IPS DF 4.7 (cell line): ENCODE data around the gene SUN1.
"Not testable (repeated sequence)": the region's sequence is repeated elsewhere in the genome, so short reads cannot be mapped to it uniquely, and the experiment has no call there.

Source experiments
- DNase-seq: peaks from one replicate; pipeline ENCODE4 v3.0.0-alpha.2; 2013; ENCODE audit warnings: low spot score; ENCODE audit errors: extremely low read depth

SUN1 gene

DNA sequence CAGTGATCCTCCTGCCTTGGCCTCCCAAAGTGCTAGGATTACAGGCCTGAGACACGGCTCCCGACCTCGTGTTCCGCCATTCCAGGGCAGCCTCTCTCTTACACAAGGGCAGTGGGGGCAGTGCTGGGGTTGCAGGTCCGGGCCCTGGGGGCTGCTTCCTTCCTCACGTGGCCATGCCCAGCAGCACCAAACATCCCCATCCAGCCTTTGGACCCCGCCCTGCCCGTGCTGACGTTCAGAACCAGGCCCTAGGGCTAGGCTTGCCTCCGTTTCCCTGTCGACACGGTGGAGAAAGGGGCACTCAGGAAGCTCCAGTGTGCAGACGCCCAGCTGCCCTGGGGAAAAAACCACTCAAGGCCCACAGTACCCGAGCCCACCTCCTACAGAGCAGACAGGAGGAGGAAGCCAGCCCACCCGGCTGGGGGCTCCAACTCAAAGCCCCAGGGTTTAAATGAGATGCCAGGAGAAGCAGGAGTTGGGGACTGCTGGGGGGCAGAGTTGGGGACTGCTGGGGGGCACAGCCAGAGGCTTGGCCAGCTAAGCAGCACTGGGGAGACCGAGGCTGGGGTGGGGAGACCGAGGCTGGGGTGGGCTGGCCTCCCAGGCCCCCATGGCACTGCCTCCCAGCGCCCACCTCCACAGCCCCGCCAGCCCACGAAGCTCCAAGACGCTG, 86.3 kb downstream of the SUN1 start:
- no peak for DNase-seq

DNA sequence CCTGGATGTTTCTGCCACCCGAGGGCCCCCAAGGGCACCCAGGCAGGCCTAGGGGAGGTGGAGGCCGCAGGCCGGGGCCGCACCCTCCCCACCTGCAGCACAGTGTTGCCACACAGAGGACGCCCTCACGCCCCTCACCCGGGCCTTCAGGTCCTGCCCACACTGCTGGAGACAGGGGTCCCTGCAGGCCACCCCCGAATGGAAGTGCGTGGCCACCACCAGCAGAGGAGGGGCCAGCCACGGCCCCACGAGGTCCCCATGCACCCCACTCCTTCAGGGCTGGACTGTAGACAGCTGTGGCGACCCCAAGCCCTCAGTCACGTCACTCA, 86.8 kb downstream of the SUN1 start:
- DNase-seq, result no peak

DNA sequence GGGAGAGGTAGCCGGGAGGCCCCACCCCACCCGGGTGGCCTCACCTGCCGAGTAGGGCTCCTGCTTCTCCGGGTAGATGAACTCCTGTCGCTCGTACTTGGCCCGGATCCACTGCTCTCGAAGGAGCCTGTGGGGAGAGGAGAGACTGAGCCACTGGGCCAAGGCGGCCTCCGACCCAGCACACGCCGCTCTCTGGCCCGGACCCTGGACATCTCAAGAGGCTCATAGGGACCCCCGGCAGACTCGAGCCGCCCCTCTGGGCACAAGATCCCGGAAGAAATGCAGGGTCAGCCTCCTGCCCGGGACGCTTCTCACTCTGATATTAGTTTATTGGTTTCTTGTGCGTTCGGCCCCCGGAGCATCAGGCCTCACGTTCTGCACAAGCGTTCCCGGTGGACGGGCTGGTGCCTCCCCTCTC, 87.7 kb downstream of the SUN1 start:
- no peak for DNase-seq

DNA sequence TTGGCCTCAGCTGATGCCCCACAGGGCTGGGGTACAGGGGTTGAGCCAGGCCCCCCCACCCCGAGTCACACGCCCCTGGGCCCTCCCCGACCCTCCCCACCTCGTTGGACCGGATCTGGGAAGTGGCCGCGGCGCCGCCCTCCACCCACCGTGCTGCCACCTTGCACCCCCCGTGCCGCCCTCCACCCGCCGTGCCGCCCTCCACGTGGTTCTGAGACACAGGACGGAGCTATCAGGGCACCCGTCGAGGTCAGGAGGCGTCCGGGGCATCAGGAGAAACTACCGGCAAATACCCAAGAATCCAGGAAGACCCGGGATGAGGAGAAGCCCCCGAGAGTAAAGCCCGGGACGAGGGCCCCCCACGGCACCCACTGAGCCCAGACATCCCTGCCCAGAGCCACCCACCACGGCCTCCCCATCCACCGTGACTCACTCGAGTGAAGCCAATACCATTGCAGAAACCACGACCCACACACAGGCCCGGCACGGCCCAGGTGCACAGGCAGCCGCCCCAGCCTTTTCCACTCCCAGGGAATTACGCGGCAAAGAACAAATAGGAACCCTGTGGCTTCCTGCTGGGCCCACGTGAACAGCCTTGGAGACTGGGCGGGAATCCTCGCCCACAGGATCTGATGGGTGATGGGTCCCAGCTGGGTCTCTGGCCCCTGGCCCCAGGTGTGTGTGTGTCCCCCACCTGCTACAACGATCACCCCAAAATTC, 88.2 kb downstream of the SUN1 start:
- DNase-seq, result no peak

DNA sequence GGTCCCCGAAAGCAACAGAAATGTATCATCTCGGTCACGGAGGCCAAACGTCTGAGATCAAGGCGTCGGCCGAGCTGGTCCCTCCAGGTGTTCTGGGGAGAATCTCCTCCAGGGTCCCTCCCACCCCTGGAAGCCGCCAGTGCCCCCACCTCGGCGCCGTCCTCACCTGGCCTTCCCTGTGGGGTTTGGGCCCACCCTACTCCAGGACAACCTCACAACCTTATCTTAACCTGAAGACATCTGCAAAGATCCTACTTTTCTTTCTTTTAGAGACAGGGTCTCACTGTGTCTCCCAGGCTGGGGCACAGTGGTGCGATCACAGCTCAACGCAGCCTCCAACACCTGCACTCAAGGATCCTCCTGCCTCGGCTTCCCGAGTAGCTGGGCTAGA, 88.8 kb downstream of the SUN1 start:
- no peak for DNase-seq

DNA sequence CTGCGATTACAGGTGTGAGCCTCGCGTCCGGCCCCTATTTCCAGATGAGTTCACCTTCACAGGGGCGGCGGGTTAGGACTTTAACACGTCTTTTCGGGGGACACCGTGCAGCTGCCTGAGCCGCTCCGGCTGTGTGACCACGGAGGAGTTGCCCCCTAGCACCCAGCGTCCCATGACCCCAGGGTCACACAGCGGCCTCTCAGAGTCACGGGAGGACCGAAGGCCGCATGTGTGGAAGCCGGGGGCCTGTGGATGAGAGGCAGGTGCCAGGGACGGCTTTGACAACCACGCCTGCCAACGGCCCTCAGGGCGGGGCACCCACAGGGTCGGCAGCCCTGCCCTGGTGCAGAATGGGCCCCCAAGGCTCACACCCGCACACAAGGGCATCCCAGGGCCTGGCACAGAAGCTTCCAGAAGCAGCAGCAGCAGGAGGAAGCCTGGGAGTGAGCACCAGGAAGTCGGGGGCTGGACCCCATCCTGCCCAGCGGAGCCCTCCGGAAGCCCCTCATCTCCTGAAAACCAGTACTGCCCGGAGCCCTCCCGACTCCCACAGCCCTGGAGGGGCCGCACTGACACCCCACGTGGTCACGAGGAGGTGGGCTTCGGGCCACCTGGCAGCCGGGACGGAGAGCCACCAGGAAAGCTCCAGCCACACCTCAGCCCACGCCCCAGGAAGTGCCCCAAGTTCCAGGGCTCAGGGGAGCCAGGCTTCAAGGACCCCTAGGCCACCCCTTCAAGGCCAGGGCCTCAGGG, 89.5 kb downstream of the SUN1 start:
- no peak for DNase-seq

DNA sequence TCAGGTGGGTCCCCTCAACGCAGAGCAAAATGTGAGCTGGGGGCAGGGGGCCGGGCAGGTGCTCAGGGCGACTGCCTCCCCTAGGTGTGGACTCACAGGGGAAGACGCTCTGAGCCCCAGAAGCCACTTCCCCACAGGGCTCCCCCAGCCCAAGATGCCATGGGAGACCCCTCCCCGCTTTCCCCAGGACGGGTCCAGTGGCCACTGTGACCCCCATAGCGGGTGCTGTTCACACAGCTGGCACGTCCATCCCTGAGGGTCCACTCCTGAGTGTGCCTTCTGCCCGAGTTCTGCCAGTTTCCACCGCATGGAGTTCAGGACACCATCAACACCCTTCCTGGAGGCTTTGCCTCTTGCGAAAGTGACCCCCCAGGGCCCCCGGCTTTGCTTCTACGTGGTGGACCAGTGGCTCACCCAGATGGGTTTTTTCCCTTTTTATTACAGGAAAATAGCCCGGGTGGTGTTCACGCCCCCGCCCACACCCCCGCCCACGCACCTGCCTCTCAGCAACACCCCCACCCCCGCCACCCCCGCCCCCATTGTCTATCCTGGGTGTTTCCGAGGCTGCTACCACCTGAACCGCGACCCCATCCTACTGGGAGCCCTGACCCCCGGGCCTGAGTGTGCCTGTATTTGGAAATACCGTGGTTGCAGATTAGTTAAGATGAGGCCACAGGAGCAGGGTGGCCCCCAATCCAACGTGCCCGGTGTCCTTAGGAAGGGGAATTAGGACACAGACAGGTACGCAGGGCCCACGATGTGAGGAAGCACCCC, 90.2 kb downstream of the SUN1 start:
- no peak for DNase-seq

DNA sequence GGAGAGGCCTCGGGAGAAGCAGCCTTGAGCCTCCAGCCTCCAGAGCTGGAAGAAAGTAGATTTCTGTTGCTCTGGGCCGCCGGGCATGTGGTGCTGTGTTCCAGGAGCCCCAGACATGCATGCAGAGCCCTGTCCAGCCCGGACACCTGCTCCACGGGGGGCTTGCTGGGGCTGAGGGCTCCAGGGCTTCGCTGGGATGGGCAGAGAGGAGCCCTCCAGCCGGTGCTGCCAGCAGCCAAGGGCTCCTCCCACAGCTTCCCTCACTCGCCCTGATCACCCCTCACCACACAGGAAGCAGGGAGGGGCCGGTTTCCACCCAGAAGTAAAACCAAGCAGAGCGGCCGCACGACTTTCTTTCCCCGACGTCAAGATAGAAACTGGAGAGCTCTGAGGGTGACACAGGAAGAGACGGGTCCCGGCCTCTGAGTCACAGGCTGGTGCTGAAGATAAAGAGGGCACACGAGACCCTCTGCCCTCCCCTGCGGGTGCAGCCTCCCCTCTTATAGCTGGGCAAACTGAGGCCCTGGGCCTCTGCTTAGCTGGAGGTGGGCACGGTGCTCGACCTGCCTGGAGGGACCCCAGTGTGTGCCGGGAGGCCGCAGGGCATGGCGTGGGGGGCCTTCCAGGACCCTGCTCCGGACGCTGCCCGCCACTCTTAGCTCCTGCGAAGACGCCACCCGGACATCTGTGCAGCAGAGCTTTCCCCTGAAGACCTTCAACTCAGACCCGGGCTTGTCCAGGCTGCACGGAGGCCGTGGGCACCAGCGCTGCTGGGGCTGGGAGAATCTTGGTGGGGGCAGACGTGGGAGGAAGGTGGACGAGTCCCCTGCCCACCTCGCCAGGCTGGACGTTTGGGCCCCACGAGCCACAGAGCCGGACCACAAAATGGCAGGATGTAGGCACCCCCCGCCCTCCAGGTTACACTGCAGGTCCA, 91.1 kb downstream of the SUN1 start:
- no peak for DNase-seq

DNA sequence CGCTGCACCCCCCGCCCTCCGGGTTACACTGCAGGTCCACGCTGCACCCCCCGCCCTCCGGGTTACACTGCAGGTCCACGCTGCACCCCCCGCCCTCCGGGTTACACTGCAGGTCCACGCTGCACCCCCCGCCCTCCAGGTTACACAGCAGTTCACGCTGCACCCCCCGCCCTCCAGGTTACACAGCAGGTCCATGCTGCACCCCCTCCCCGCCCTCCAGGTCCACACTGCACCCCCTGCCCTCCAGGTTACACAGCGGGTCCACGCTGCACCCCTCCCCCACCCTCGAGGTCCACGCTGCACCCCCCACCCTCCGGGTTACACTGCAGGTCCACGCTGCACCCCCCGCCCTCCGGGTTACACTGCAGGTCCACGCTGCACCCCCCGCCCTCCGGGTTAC, 91.8 kb downstream of the SUN1 start:
- DNase-seq, result not testable (repeated sequence)
